ENCODE results near the gene MAP2K2. TPM values are rescaled to one million over a fixed set of nuclear protein-coding genes. Genes with fewer than 3 reads are reported as not detected.

MAP2K2 gene
- total RNA-seq (2021) (185 and 198 TPM in 2 replicates), Bru-seq, nascent RNA (percentile 63 among the genes with signal in this experiment), BruChase-seq, experiment 1, labeled RNA remaining after a 2-hour chase (percentile 72 among the genes with signal in this experiment), BruChase-seq, experiment 2, labeled RNA remaining after a 6-hour chase (percentile 81 among the genes with signal in this experiment)
- long read RNA-seq, transcript MAP2K2-201 (11 exons, 1,734 nt), result major isoform, 305 of 368 reads
- long read RNA-seq, partial matches to known transcripts, result 24 of 368 reads
- long read RNA-seq, other reads (novel, unspliced or antisense), result 36 of 368 reads

DNA sequence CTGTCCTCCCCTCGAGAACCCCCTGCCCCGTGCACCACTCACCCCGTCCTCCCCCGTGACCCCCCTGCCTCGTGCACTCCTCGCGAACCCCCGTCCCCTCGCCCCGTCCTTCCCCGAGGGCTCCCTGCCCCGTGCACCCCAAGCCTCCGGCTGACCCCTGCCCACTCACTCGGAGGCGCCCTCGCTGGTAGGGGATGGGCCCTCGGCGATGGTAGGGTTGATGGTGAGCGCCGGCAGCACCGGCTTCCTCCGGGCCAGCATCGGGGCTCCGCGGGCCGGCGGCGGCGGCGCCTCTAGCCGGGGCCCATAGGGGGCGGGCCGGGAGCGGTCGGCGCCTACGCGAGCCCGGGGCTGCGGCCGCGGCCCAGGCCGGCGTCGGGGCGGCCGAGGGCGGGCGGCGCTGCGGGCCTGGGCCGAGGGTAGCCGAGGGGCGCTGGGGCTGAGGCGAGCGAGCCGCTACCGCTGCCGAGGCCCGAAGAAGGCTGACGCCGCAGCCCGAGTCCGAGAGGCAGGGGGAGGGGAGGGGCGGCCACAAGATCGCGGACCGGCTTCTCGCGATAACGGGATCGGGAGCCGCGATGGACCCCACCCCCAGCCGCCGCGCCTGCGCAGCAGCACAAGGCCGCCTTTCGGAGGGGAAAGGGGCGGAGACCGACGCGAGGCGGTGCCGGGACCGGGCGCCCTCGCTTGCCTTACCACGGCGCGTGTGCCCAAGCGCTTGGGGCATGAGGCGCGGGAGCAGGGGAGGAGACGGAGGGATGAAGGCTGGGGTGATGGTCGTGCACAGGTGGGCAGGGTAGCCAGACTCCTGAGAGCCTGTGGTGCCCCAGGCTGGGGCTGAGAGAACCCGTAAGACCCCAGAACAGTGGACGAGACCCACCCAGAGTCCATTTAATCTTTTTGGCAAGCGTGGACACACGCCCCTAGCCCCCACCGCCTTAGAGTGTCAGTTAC is at the start of gene MAP2K2:
TSS of gene MAP2K2 (minus strand) at position 508 of the 954 bp plus-strand sequence. CDS start at position 261, 247 bp downstream.
- ChIA-PET POLR2A (ENCODE audit: low non-redundant PET) (no interaction called here), CTCF (no interaction called here)
- TF ChIP-seq, protein P1, sequence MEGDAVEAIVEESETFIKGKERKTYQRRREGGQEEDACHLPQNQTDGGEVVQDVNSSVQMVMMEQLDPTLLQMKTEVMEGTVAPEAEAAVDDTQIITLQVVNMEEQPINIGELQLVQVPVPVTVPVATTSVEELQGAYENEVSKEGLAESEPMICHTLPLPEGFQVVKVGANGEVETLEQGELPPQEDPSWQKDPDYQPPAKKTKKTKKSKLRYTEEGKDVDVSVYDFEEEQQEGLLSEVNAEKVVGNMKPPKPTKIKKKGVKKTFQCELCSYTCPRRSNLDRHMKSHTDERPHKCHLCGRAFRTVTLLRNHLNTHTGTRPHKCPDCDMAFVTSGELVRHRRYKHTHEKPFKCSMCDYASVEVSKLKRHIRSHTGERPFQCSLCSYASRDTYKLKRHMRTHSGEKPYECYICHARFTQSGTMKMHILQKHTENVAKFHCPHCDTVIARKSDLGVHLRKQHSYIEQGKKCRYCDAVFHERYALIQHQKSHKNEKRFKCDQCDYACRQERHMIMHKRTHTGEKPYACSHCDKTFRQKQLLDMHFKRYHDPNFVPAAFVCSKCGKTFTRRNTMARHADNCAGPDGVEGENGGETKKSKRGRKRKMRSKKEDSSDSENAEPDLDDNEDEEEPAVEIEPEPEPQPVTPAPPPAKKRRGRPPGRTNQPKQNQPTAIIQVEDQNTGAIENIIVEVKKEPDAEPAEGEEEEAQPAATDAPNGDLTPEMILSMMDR (conservative IDR thresholded peaks at IDR 0.05; ENCODE audit: low read depth, low read length), result 0 out of 2 replicates have a peak, but pooled peaks have one; percentile 11
- TF ChIP-seq EZH2 (IDR thresholded peaks at IDR 0.05; ENCODE audit: borderline replicate concordance, low read depth, low read length, poor library complexity, severe bottlenecking), result no peak
- no peaks in the 10 kb centered on the region for H3K27me3 ChIP-seq (replicated peaks; ENCODE audit: insufficient read depth, low read depth, low read length, poor library complexity)
- no TSS peak for BruUV-seq (replicated peaks)
- peaks cover 3% of the 10 kb centered on the region for H3K36me3 ChIP-seq (ENCODE audit: insufficient read depth, low read length, poor library complexity, severe bottlenecking)
- intact Hi-C loops (cut with micrococcal nuclease; ENCODE audit: unreplicated experiment), result no loop called here
- H3K27ac ChIP-seq (ENCODE audit: low read depth, low read length, poor library complexity, severe bottlenecking), result peak within 1 kb of the TSS; percentile 81
- peak within 1 kb of the TSS; percentile 88 for H3K4me3 ChIP-seq (ENCODE audit: low read depth, low read length, poor library complexity, severe bottlenecking)
- H3K4me1 ChIP-seq (ENCODE audit: insufficient read depth, low read length, poor library complexity, severe bottlenecking), result peaks cover 8% of the 10 kb centered on the region
- H3K9me3 ChIP-seq (ENCODE audit: low read depth, low read length, poor library complexity, severe bottlenecking), result no peaks in the 10 kb centered on the region
- DNase-seq (ENCODE audit: low spot score), result peak; percentile 95

DNA sequence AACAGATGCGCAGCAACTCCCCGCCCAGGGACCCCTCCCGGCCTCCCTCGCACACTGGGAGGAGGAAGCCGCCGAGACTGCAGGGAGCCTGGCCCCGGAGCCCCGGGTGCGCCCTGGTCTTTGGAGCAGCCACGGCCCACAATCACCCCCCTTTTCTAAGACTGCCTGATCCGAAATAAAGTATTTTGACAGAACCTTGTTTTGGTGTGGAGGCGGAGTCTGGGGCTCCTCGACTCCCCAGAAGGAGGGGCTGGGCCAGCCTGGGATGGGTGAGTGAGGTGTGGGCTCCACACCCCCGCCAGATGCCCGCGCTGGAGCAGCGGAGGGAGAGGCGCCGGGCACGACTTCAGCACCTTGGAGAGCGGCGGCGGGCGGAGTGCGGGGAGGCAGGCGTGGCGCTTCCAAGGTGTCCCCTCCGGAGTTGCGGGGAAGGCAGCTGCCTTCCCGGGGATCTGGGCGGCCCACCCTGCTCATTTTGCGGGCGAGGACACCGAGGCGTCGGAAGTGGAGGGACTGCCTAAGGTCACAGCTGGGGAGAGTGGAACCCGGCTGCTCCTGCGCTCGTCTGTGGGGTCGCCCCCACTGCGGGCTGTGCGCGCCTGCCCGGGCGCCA is 49.0 kb upstream of the MAP2K2 start:
- H3K4me1 ChIP-seq (ENCODE audit: insufficient read depth, low read length, poor library complexity, severe bottlenecking), result no peaks in the 10 kb centered on the region
- ChIA-PET CTCF (no interaction called here), POLR2A (ENCODE audit: low non-redundant PET) (interaction anchor here (0.6 kb wide), 1 partner anchor 609 kb away, joined by 3 read pairs; no protein-coding TSS in a partner anchor)
- no TSS peak for BruUV-seq (replicated peaks)
- DNase-seq (ENCODE audit: low spot score), result peak; percentile 67
- no peak for TF ChIP-seq EZH2 (IDR thresholded peaks at IDR 0.05; ENCODE audit: borderline replicate concordance, low read depth, low read length, poor library complexity, severe bottlenecking)
- TF ChIP-seq, protein P1 (conservative IDR thresholded peaks at IDR 0.05; ENCODE audit: low read depth, low read length), result no peak
- H3K4me3 ChIP-seq (ENCODE audit: low read depth, low read length, poor library complexity, severe bottlenecking), result no peak overlapping the region
- no peaks in the 10 kb centered on the region for H3K36me3 ChIP-seq (ENCODE audit: insufficient read depth, low read length, poor library complexity, severe bottlenecking)
- H3K27ac ChIP-seq (ENCODE audit: low read depth, low read length, poor library complexity, severe bottlenecking), result no peak overlapping the region
- intact Hi-C loops (cut with micrococcal nuclease; ENCODE audit: unreplicated experiment), result no loop called here
- no peaks in the 10 kb centered on the region for H3K9me3 ChIP-seq (ENCODE audit: low read depth, low read length, poor library complexity, severe bottlenecking)
- H3K27me3 ChIP-seq (replicated peaks; ENCODE audit: insufficient read depth, low read depth, low read length, poor library complexity), result peaks cover 8% of the 10 kb centered on the region

DNA sequence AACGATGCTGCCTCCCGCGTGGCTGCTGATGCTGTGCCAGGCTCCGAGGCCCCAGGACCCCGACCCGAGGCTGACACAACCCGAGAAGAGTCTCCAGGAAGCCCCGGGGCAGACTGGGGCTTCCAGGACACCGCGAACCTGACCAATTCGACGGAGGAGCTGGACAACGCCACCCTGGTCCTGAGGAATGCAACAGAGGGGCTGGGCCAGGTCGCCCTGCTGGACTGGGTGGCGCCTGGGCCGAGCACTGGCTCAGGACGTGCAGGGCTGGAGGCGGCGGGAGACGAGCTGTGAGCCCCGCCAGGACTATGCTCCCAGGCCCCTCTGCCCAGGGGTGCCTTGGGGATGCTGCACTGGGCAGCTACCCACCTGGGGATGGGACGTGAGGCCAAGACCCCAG is 47.8 kb upstream of the MAP2K2 start:
- H3K27ac ChIP-seq (ENCODE audit: low read depth, low read length, poor library complexity, severe bottlenecking), result no peak overlapping the region
- peaks cover 8% of the 10 kb centered on the region for H3K27me3 ChIP-seq (replicated peaks; ENCODE audit: insufficient read depth, low read depth, low read length, poor library complexity)
- BruUV-seq (replicated peaks), result no TSS peak
- H3K36me3 ChIP-seq (ENCODE audit: insufficient read depth, low read length, poor library complexity, severe bottlenecking), result no peaks in the 10 kb centered on the region
- no peaks in the 10 kb centered on the region for H3K9me3 ChIP-seq (ENCODE audit: low read depth, low read length, poor library complexity, severe bottlenecking)
- TF ChIP-seq, protein P1 (conservative IDR thresholded peaks at IDR 0.05; ENCODE audit: low read depth, low read length), result no peak
- TF ChIP-seq EZH2 (IDR thresholded peaks at IDR 0.05; ENCODE audit: borderline replicate concordance, low read depth, low read length, poor library complexity, severe bottlenecking), result no peak
- intact Hi-C loops (cut with micrococcal nuclease; ENCODE audit: unreplicated experiment), result no loop called here
- H3K4me1 ChIP-seq (ENCODE audit: insufficient read depth, low read length, poor library complexity, severe bottlenecking), result no peaks in the 10 kb centered on the region
- H3K4me3 ChIP-seq (ENCODE audit: low read depth, low read length, poor library complexity, severe bottlenecking), result no peak overlapping the region
- ChIA-PET POLR2A (ENCODE audit: low non-redundant PET) (interaction anchor here (0.6 kb wide), 1 partner anchor 482 kb away, joined by 3 read pairs; no protein-coding TSS in a partner anchor), CTCF (no interaction called here)
- DNase-seq (ENCODE audit: low spot score), result no peak
